Endodermal cell (in vitro differentiated cells): ENCODE results near the gene ITPK1. TPM values are rescaled to one million over a fixed set of nuclear protein-coding genes. Genes with fewer than 3 reads are reported as not detected.
"Not testable (repeated sequence)": the region's sequence is repeated elsewhere in the genome, so short reads cannot be mapped to it uniquely, and the experiment has no call there.

Experiments
- DNase-seq: peaks from one replicate; pipeline ENCODE4 v3.0.0-alpha.2; 2017
- H3K27ac ChIP-seq: 2 replicates; pipeline ENCODE4 v1.5.1; 2013; ENCODE audit warnings: mild to moderate bottlenecking, low read depth, low read length, moderate library complexity
- H3K27me3 ChIP-seq: 2 replicates; pipeline ENCODE4 v1.6.1; 2013; ENCODE audit warnings: mild to moderate bottlenecking, low read length, moderate library complexity; ENCODE audit not compliant: insufficient read depth, control insufficient read depth, poor library complexity, severe bottlenecking
- H3K36me3 ChIP-seq: 2 replicates; pipeline ENCODE4 v1.7.0; 2013; ENCODE audit warnings: mild to moderate bottlenecking, low read length, moderate library complexity; ENCODE audit not compliant: control insufficient read depth, insufficient read depth
- H3K4me1 ChIP-seq: one replicate; pipeline ENCODE4 v1.7.0; 2013; ENCODE audit warnings: low read length; ENCODE audit not compliant: control insufficient read depth, insufficient read depth
- H3K4me3 ChIP-seq: 2 replicates; pipeline ENCODE4 v1.5.1; 2013; ENCODE audit warnings: mild to moderate bottlenecking, low read length, moderate library complexity
- H3K9ac ChIP-seq: 2 replicates; pipeline ENCODE4 v1.6.1; 2013; ENCODE audit warnings: mild to moderate bottlenecking, low read length, moderate library complexity; ENCODE audit not compliant: poor library complexity, severe bottlenecking; ENCODE audit errors: extremely low read depth
- H3K9me3 ChIP-seq: 2 replicates; pipeline ENCODE4 v1.6.1; 2013; ENCODE audit warnings: mild to moderate bottlenecking, low read length, moderate library complexity; ENCODE audit not compliant: control insufficient read depth
- H3K27ac Mint-ChIP-seq: 2 replicates; pipeline ENCODE4 v1.8.0; 2020; ENCODE audit warnings: mixed read lengths
- H3K27me3 Mint-ChIP-seq: 2 replicates; pipeline ENCODE4 v1.8.0; 2021; ENCODE audit warnings: mild to moderate bottlenecking, mixed read lengths; ENCODE audit not compliant: insufficient read depth
- H3K36me3 Mint-ChIP-seq: 2 replicates; pipeline ENCODE4 v1.8.0; 2020; ENCODE audit warnings: low read depth, mixed read lengths
- H3K4me1 Mint-ChIP-seq: 2 replicates; pipeline ENCODE4 v1.8.0; 2020; ENCODE audit warnings: mixed read lengths
- H3K4me3 Mint-ChIP-seq: 2 replicates; pipeline ENCODE4 v1.8.0; 2020; ENCODE audit warnings: mild to moderate bottlenecking, moderate library complexity, mixed read lengths
- H3K9me3 Mint-ChIP-seq: 2 replicates; pipeline ENCODE4 v1.8.0; 2020; ENCODE audit warnings: mild to moderate bottlenecking, mixed read lengths
- whole genome bisulfite sequencing, 2 experiments: methylation state at CpG; one replicate each; pipeline versions ENCODE4 v1.1.5 to v1.1.7; 2013; ENCODE audit warnings: missing lambda C conversion rate in 2 of 2, mixed read lengths in 1 of 2; ENCODE audit not compliant: insufficient coverage in 1 of 2, insufficient read length in 1 of 2; 5-methylcytosine and 5-hydroxymethylcytosine counted together
- total RNA-seq, 2 donors: library from RNA; stranded (reverse); fragmentation: NEBNext Ultra II Directional in 1 of 2; extraction: Animal tissue kit (Norgen Biotek cat#: 25700) in 1 of 2; gene quantifications; 2 replicates in 1 of 2; 3 replicates in 1 of 2; pipeline ENCODE4 v1.2.1, GENCODE V29; 2021
- TF ChIP-seq, protein P1 (sequence below): fragments of 200-600 bp; sonication (generic); conservative IDR thresholded peaks from 2 replicates; pipeline ENCODE4 v1.5.0; 2021; ENCODE audit warnings: antibody characterized with exemption, mild to moderate bottlenecking

ITPK1 gene
- total RNA-seq, 2 donors from 2014 or later: 59.9 to 66.9 TPM

DNA sequence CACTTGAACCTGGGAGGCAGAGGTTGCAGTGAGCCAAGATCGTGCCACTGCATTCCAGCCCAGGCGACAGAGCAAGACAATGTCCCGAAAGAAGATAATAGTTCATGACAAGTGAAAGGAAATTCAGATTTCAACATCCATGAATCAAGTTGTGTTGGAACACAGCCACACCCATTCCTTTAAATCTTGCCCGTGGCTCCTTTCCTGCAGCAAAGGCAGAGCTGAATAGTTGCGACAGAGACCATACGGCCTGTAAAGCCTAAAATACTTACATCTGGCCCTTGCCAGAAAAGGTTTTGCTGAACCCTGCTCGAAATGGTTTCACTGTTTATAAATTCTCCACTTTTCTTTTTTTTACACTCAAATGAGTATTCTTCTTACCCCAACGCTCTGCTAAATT is 17.7 kb upstream of the ITPK1 start:
- peaks cover 1% of the 10 kb centered on the region for H3K27me3 Mint-ChIP-seq
- DNase-seq: no peak
- no peak overlapping the region for H3K27ac Mint-ChIP-seq
- H3K27me3 ChIP-seq: no peaks in the 10 kb centered on the region
- no peaks in the 10 kb centered on the region for H3K4me1 ChIP-seq
- H3K36me3 ChIP-seq: no peaks in the 10 kb centered on the region
- no peak overlapping the region for H3K4me3 ChIP-seq
- no peaks in the 10 kb centered on the region for H3K36me3 Mint-ChIP-seq
- H3K4me3 Mint-ChIP-seq: no peak overlapping the region
- peaks cover 3% of the 10 kb centered on the region for H3K4me1 Mint-ChIP-seq
- TF ChIP-seq, protein P1, sequence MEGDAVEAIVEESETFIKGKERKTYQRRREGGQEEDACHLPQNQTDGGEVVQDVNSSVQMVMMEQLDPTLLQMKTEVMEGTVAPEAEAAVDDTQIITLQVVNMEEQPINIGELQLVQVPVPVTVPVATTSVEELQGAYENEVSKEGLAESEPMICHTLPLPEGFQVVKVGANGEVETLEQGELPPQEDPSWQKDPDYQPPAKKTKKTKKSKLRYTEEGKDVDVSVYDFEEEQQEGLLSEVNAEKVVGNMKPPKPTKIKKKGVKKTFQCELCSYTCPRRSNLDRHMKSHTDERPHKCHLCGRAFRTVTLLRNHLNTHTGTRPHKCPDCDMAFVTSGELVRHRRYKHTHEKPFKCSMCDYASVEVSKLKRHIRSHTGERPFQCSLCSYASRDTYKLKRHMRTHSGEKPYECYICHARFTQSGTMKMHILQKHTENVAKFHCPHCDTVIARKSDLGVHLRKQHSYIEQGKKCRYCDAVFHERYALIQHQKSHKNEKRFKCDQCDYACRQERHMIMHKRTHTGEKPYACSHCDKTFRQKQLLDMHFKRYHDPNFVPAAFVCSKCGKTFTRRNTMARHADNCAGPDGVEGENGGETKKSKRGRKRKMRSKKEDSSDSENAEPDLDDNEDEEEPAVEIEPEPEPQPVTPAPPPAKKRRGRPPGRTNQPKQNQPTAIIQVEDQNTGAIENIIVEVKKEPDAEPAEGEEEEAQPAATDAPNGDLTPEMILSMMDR: no peak
- no peaks in the 10 kb centered on the region for H3K9me3 Mint-ChIP-seq
- no peak overlapping the region for H3K27ac ChIP-seq
- 93 to 96% methylated on average over 7 to 8 of the region's 8 CpGs for WGBS, 2 experiments
- no peak overlapping the region for H3K9ac ChIP-seq
- H3K9me3 ChIP-seq: no peaks in the 10 kb centered on the region

DNA sequence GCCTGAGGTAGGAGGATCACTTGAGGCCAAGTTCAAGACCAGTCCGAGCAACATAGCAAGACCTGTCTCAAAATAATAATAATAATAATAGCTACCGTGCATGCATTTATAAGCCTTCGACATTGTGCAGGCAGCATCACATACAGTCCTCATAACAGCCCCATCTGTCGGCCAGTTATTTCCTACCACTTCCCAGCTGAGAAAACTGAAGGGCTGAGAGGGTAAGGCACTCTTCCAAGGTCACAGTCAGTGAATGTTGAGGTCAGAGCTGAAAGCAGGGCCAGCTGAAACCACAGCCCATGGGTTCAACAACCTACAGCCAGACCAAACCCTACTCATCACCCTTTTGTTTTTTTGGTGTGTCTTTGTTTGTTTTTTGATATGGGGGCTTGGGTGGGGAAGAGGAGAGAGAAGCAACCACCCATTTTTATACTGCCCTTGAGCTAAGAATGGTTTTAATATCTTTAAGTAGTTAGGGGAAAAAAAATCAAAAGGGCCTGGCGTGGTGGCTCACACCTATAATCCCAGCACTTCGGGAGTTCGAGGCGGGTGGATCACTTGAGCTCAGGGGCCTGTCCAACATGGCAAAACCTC is 16.8 kb upstream of the ITPK1 start:
- no peak overlapping the region for H3K27ac ChIP-seq
- H3K4me3 Mint-ChIP-seq: no peak overlapping the region
- H3K9ac ChIP-seq: no peak overlapping the region
- H3K27me3 Mint-ChIP-seq: peaks cover 1% of the 10 kb centered on the region
- WGBS, 2 experiments: 80 to 87% methylated on average over 6 to 8 of the region's 8 CpGs
- no peaks in the 10 kb centered on the region for H3K9me3 Mint-ChIP-seq
- H3K27ac Mint-ChIP-seq: peak overlapping the region; percentile 76
- TF ChIP-seq, protein P1: peak; percentile 66
- H3K4me1 ChIP-seq: no peaks in the 10 kb centered on the region
- peak; percentile 70 for DNase-seq
- H3K4me3 ChIP-seq: no peak overlapping the region
- no peaks in the 10 kb centered on the region for H3K9me3 ChIP-seq
- H3K36me3 Mint-ChIP-seq: no peaks in the 10 kb centered on the region
- no peaks in the 10 kb centered on the region for H3K27me3 ChIP-seq
- H3K36me3 ChIP-seq: no peaks in the 10 kb centered on the region
- H3K4me1 Mint-ChIP-seq: peaks cover 3% of the 10 kb centered on the region

DNA sequence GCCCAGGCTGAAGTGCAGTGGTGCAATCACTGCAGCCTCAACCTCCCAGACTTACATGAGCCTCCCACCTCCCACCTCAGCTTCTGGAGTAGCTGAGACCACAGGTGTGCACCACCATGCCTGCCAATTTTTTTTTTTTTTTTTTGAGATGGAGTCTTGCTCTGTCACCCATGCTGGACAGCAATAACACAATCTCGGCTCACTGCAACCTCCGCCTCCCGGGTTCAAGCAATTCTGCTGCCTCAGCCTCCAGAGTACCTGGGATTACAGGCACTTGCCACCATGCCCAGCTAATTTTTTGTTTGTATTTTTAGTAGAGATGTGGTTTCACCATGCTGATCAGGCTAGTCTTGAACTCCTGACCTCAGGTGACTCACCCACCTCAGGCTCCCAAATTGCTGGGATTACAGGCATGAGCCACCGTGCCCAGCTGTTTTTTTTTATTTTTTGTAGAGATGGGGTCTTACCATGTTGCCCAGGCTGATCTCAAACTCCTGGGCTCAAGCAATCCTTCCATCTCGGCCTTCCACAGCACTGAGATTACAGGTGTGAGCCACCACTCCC is 15.6 kb upstream of the ITPK1 start:
- not testable (repeated sequence) for H3K36me3 ChIP-seq, DNase-seq, H3K9ac ChIP-seq, H3K4me3 ChIP-seq, H3K4me1 ChIP-seq, H3K4me3 Mint-ChIP-seq, H3K9me3 Mint-ChIP-seq, H3K27me3 ChIP-seq, H3K27ac ChIP-seq, H3K27ac Mint-ChIP-seq, H3K27me3 Mint-ChIP-seq, H3K4me1 Mint-ChIP-seq, H3K36me3 Mint-ChIP-seq, H3K9me3 ChIP-seq
- WGBS, 2 experiments: 88 to 100% methylated on average over 1 to 5 of the region's 5 CpGs
